LNCAP (cell line): ENCODE measurements around the gene KHK.

Source experiments
- CTCF ChIP-seq: fragments of 450-650 bp; IDR thresholded peaks from 2 replicates; pipeline ENCODE4 v1.5.1; 2017; ENCODE audit warnings: mild to moderate bottlenecking

Gene KHK

DNA sequence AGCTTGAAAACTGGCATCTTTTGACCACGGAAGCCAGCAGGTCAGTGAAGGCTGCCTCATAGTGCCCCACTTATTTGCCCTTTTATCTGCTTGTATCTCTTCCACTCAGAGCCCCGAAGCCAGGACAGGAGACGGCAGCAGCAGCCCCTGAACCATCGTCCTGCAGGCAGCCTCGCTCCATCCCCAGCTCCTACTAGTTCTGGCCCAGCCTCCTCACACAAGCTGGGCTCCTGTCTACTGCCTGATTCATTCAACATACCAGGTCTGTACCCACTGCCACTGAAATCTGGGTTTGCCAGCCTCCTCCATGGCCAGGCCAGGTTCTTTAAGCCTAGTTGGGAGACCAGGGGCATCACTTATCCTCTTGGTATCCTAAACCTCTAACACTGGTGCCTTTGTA lies 19.2 kb upstream of the KHK start:
- TF ChIP-seq CTCF = no peak

- TF ChIP-seq CTCF = no peak
Measured at GRCh38 chr2:27069436-27069835, 17.1 kb upstream of the KHK start.

GRCh38 chr2:27069961-27070618 lies 16.5 kb upstream of the KHK start:
- TF ChIP-seq CTCF = no peak

- TF ChIP-seq CTCF = no peak
Measured at GRCh38 chr2:27070653-27071276, 15.8 kb upstream of the KHK start.

GRCh38 chr2:27071277-27071989 lies 15.1 kb upstream of the KHK start, which contains the start of gene OST4:
OST4 (minus strand) TSS chr2:27071654.
- TF ChIP-seq CTCF = no peak

DNA sequence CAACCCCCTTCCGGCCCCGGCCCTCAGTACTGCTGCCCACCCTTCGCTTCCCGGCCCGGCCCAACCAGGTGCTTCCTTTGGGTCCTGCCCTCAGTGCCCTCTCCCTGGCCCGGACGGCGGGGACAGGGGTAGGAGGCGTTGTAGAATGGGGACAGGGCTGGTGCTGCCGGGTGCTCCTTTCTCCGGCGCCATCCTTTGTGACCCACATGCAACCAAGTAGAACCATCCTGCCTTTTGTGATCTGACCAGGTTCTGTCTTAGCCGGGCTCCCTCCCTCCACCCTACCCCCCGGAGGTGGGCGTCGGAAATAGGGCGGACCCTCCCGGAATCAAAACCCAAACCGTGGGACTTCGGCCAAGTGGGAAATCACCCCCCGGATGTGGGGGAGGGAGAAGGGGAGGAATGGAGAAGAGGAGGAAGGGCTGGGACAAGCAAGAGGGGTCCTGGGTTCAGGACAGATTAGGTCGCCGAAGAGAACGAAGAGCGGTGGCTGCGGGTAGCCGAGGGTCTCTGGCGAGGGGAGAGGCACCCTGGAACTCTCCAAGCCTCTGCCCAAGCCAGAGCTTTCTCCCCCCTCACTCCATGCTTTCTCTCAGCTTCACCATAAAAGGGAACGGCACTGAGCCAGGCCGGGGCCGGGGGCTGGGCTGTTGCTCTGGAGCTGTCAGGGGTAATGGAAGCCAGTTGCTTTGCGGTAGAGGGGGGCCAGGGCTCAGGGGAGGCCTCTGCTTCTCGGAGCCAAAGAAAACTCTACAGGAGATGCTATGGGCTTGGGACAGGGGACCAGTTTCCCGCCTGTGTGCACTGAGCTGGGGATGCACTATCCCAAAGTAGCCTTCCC lies 14.4 kb upstream of the KHK start:
- no peak for TF ChIP-seq CTCF

DNA sequence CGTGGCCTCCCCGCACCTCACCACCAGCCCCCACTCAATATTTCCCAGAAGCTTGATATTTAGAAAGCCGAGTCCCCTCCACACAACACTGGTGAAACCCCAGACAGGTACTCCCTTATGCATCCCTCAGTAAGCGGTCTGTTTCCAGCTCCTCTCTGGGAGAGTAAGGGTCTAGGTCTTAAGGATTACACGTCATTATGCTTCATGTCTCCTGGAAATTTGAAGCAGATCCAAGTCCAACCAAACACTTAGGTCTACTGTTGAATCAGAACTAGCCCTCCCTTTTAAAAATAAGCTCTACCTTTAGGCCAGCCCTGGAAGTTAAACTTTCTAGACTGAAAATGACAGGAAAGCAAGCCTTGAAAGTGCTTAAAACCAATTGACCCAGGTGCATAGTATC lies 13.7 kb upstream of the KHK start:
- TF ChIP-seq CTCF = no peak
